ACC112 (cell line): ENCODE measurements around the gene DYNC1LI2.

Source experiments
- H2AFZ ChIP-seq: fragments of 200-600 bp; sonication (generic); one replicate; pipeline ENCODE4 v1.6.0; 2017; ENCODE audit warnings: antibody characterized with exemption, low read length; ENCODE audit not compliant: unreplicated experiment
- H3K27ac ChIP-seq: fragments of 200-600 bp; sonication (generic); 2 replicates; pipeline ENCODE4 v1.5.1; 2014; ENCODE audit warnings: low read depth, mild to moderate bottlenecking, antibody characterized with exemption, low read length, moderate library complexity
- H3K27me3 ChIP-seq: fragments of 200-600 bp; sonication (generic); 2 replicates; pipeline ENCODE4 v1.6.1; 2014; ENCODE audit warnings: mild to moderate bottlenecking, antibody characterized with exemption, low read length, moderate library complexity, mixed read lengths; ENCODE audit not compliant: insufficient read depth
- H3K36me3 ChIP-seq: fragments of 200-600 bp; sonication (generic); 2 replicates; pipeline ENCODE4 v1.6.1; 2016; ENCODE audit warnings: mild to moderate bottlenecking, antibody characterized with exemption, low read length, moderate library complexity, mixed read lengths; ENCODE audit not compliant: insufficient read depth
- H3K4me1 ChIP-seq: fragments of 200-600 bp; sonication (generic); one replicate; pipeline ENCODE4 v1.6.1; 2016; ENCODE audit warnings: low read length, mixed read lengths; ENCODE audit not compliant: insufficient read depth, unreplicated experiment, control insufficient read depth
- H3K4me3 ChIP-seq: fragments of 200-600 bp; sonication (generic); 2 replicates; pipeline ENCODE4 v1.5.1; 2014; ENCODE audit warnings: mild to moderate bottlenecking, low read depth, low read length
- H3K79me2 ChIP-seq: fragments of 200-600 bp; sonication (generic); one replicate; pipeline ENCODE4 v1.6.0; 2016; ENCODE audit warnings: low read length; ENCODE audit not compliant: control insufficient read depth, unreplicated experiment, insufficient read depth

The DYNC1LI2 gene

DNA sequence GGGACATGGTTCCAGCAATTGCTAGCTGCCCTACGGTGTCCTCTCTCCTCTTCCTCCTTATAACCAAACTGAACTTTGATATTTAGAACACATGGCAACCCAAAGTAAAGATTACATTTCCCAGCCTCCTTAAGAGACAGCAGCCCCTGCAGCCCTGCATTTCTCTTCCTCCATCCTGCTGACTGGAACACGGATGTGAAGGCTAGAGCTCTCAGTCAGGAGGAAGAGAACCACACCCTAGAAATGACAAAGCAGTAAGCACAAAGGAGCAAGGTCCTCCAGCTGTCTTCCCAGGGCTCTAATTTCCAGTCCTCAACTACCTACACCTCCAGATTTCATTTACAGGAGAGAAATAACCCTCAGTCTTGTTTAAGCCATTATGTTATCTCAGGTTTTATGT lies 10.9 kb downstream of the DYNC1LI2 start:
- Histone ChIP-seq H3K79me2 (peaks cover 48% of the 10 kb centered on the region), H2AFZ (no peak overlapping the region), H3K4me3 (peak overlapping the region; percentile 19; the same call in 1 of the 2 replicates), H3K36me3 (peaks cover 16% of the 10 kb centered on the region), H3K4me1 (peaks cover 43% of the 10 kb centered on the region), H3K27me3 (no peaks in the 10 kb centered on the region), H3K27ac (peak overlapping the region; percentile 74)

- peaks cover 48% of the 10 kb centered on the region for H3K79me2 ChIP-seq
- H3K36me3 ChIP-seq = peaks cover 21% of the 10 kb centered on the region
Measured at GRCh38 chr16:66740010-66740409, 11.4 kb downstream of the DYNC1LI2 start.

GRCh38 chr16:66735891-66736290 lies 15.5 kb downstream of the DYNC1LI2 start:
- no peak overlapping the region for H3K4me3 ChIP-seq

More at GRCh38 chr16:66740010-66740409, 11.4 kb downstream of the DYNC1LI2 start:
- Histone ChIP-seq H3K27ac (peak overlapping the region; percentile 74), H3K4me1 (peaks cover 45% of the 10 kb centered on the region), H3K27me3 (no peaks in the 10 kb centered on the region), H3K4me3 (no peak overlapping the region), H2AFZ (no peak overlapping the region)

GRCh38 chr16:66731101-66731500 lies 20.3 kb downstream of the DYNC1LI2 start:
- peaks cover 8% of the 10 kb centered on the region for H3K4me1 ChIP-seq
- no peaks in the 10 kb centered on the region for H3K27me3 ChIP-seq
- no peak overlapping the region for H3K4me3 ChIP-seq
- H3K79me2 ChIP-seq = no peaks in the 10 kb centered on the region
- peaks cover 63% of the 10 kb centered on the region for H3K36me3 ChIP-seq
- no peak overlapping the region for H2AFZ ChIP-seq
- no peak overlapping the region for H3K27ac ChIP-seq

More at GRCh38 chr16:66735891-66736290, 15.5 kb downstream of the DYNC1LI2 start:
- H3K4me1 ChIP-seq = peaks cover 29% of the 10 kb centered on the region
- no peak overlapping the region for H2AFZ ChIP-seq
- H3K36me3 ChIP-seq = peaks cover 46% of the 10 kb centered on the region
- H3K27ac ChIP-seq = peak overlapping the region; percentile 52
- no peaks in the 10 kb centered on the region for H3K27me3 ChIP-seq
- peaks cover 34% of the 10 kb centered on the region for H3K79me2 ChIP-seq

- H3K4me3 ChIP-seq = no peak overlapping the region
- H3K36me3 ChIP-seq = peaks cover 56% of the 10 kb centered on the region
- H3K27me3 ChIP-seq = no peaks in the 10 kb centered on the region
- no peak overlapping the region for H2AFZ ChIP-seq
- H3K27ac ChIP-seq = no peak overlapping the region
- H3K4me1 ChIP-seq = no peaks in the 10 kb centered on the region
- H3K79me2 ChIP-seq = no peaks in the 10 kb centered on the region
Measured at GRCh38 chr16:66728804-66729203, 22.6 kb downstream of the DYNC1LI2 start.

- H3K4me3 ChIP-seq = no peak overlapping the region
- H2AFZ ChIP-seq = no peak overlapping the region
- H3K27me3 ChIP-seq = no peaks in the 10 kb centered on the region
- H3K27ac ChIP-seq = no peak overlapping the region
- no peaks in the 10 kb centered on the region for H3K4me1 ChIP-seq
- H3K79me2 ChIP-seq = no peaks in the 10 kb centered on the region
- peaks cover 58% of the 10 kb centered on the region for H3K36me3 ChIP-seq
Measured at GRCh38 chr16:66728117-66728787, 23.2 kb downstream of the DYNC1LI2 start.

- H3K79me2 ChIP-seq = no peaks in the 10 kb centered on the region
- H3K4me1 ChIP-seq = no peaks in the 10 kb centered on the region
- H3K27me3 ChIP-seq = no peaks in the 10 kb centered on the region
- H3K27ac ChIP-seq = no peak overlapping the region
- H3K4me3 ChIP-seq = no peak overlapping the region
- no peak overlapping the region for H2AFZ ChIP-seq
- H3K36me3 ChIP-seq = peaks cover 27% of the 10 kb centered on the region
Measured at GRCh38 chr16:66720766-66721165, 30.6 kb downstream of the DYNC1LI2 start.

GRCh38 chr16:66719246-66719645 lies 32.2 kb downstream of the DYNC1LI2 start:
- Histone ChIP-seq H2AFZ (no peak overlapping the region), H3K79me2 (no peaks in the 10 kb centered on the region), H3K36me3 (peaks cover 22% of the 10 kb centered on the region), H3K4me3 (no peak overlapping the region), H3K27me3 (no peaks in the 10 kb centered on the region), H3K4me1 (no peaks in the 10 kb centered on the region), H3K27ac (no peak overlapping the region)

DNA sequence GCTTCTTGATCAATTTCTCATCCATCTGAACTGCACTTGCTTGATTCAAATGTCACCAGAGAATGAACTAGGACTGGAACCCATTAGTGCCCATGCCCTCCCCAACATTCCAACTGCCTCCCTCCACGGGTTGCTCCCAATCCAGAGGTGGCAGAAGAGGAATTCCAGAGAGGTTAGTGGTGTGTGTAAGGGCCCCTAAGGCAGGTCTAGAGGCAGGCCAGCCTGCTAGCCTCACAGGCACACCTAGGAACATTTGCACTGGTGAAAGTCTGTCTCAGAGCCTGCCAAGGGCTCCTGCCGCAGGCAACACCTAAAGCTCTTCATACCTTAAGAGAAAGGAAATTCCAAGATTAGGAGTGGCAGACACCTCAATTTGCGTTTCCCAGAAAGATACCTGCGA lies 33.6 kb downstream of the DYNC1LI2 start:
- H3K4me3 ChIP-seq = no peak overlapping the region
- H3K27ac ChIP-seq = no peak overlapping the region
- no peaks in the 10 kb centered on the region for H3K27me3 ChIP-seq
- H3K4me1 ChIP-seq = no peaks in the 10 kb centered on the region
- H3K36me3 ChIP-seq = peaks cover 8% of the 10 kb centered on the region; the same call in 1 of the 2 replicates
- H3K79me2 ChIP-seq = no peaks in the 10 kb centered on the region
- no peak overlapping the region for H2AFZ ChIP-seq

DNA sequence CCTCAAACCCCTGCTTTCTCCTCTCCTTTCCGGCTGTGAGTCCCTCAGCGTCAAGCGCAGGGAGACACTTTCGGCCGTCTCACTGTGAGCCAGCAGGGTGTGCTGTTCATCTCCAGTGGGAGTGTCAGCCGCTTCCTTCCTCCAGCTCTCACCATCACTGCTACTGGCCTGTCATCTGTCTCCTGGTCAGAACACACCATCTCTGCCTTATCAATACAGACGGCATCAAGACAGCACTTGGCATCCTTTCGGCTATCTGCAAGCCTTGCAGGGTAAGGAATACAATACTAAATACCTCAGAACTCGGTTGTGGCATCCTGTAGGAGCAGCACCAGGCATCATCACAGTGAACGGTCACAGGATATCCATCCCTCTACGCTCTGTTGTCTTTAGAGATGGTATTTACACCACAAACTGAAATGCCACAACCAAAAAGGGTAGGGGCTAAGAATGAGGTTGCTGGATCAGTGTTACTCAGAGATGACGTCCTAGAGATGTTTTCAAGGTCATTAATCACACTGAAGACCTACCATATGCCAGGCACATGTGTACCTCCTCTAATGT lies 34.2 kb downstream of the DYNC1LI2 start:
- no peaks in the 10 kb centered on the region for H3K27me3 ChIP-seq
- H2AFZ ChIP-seq = no peak overlapping the region
- no peaks in the 10 kb centered on the region for H3K4me1 ChIP-seq
- no peak overlapping the region for H3K4me3 ChIP-seq
- peaks cover 3% of the 10 kb centered on the region; the same call in 1 of the 2 replicates for H3K36me3 ChIP-seq
- H3K79me2 ChIP-seq = no peaks in the 10 kb centered on the region
- H3K27ac ChIP-seq = no peak overlapping the region
